NCI-H2107 treated with DMSO at 0.1 percent for 48 hours (cell line): Measurements from ENCODE around the gene RET.

Experiments used
- DNase-seq: peaks from one replicate; lab custom pipeline; 2025; ENCODE audit not compliant: unreplicated experiment; lab: John Stamatoyannopoulos, UW

RET gene

GRCh38 chr10:43061331-43061730 lies 15.5 kb upstream of the RET start:
- DNase-seq = no peak

- no peak for DNase-seq
These were observed 15.1 kb upstream of the RET start for GRCh38 chr10:43061760-43062159.

- DNase-seq = no peak
These were observed 14.3 kb upstream of the RET start for GRCh38 chr10:43062402-43063160.

GRCh38 chr10:43064331-43065075 lies 12.4 kb upstream of the RET start:
- DNase-seq = no peak

- DNase-seq = no peak
These were observed 11.6 kb upstream of the RET start for GRCh38 chr10:43065234-43065633.

- no peak for DNase-seq
These were observed 11.1 kb upstream of the RET start for GRCh38 chr10:43065761-43066160.

- DNase-seq = no peak
These were observed 10.4 kb upstream of the RET start for GRCh38 chr10:43066481-43066880.

- no peak for DNase-seq
These were observed 9.3 kb upstream of the RET start for GRCh38 chr10:43067391-43068135.

GRCh38 chr10:43068136-43068395 lies 8.8 kb upstream of the RET start:
- DNase-seq = no peak

- no peak for DNase-seq
These were observed 8.2 kb upstream of the RET start for GRCh38 chr10:43068471-43069210.

- DNase-seq = no peak
These were observed 7.7 kb upstream of the RET start for GRCh38 chr10:43069211-43069515.

GRCh38 chr10:43069579-43069978 lies 7.3 kb upstream of the RET start:
- no peak for DNase-seq

GRCh38 chr10:43070121-43071085 lies 6.5 kb upstream of the RET start:
- DNase-seq = no peak

GRCh38 chr10:43071865-43072650 lies 4.8 kb upstream of the RET start:
- DNase-seq = no peak

- no peak for DNase-seq
These were observed 3.7 kb upstream of the RET start for GRCh38 chr10:43073191-43073590.

- DNase-seq = no peak
These were observed 3.1 kb upstream of the RET start for GRCh38 chr10:43073721-43074120.

GRCh38 chr10:43074409-43074808 lies 2.5 kb upstream of the RET start:
- no peak for DNase-seq

- DNase-seq = no peak
These were observed 1.9 kb upstream of the RET start for GRCh38 chr10:43074827-43075611.

GRCh38 chr10:43075612-43076003 lies 1.3 kb upstream of the RET start:
- DNase-seq = no peak
